AG09309 (cell line): ENCODE data around the gene PLEK2.
A peak's percentile ranks its signal among the peaks of the same experiment; 100 is the strongest.

Experiments
- DNase-seq: peaks from one replicate; pipeline ENCODE4 v3.0.0-alpha.2; 2010; ENCODE audit warnings: low read depth
- H3K4me3 ChIP-seq: 2 replicates; pipeline ENCODE4 v1.5.1; 2011; ENCODE audit warnings: mild to moderate bottlenecking, low read depth, low read length, moderate library complexity; ENCODE audit not compliant: control insufficient read depth
- TF ChIP-seq, protein P1 (sequence below): IDR thresholded peaks from 2 replicates; pipeline ENCODE4 v1.5.1; 2011; ENCODE audit warnings: mild to moderate bottlenecking, low read depth, low read length, inconsistent platforms; ENCODE audit not compliant: insufficient read depth, control insufficient read depth; ENCODE audit errors: missing control alignments

PLEK2 gene

DNA sequence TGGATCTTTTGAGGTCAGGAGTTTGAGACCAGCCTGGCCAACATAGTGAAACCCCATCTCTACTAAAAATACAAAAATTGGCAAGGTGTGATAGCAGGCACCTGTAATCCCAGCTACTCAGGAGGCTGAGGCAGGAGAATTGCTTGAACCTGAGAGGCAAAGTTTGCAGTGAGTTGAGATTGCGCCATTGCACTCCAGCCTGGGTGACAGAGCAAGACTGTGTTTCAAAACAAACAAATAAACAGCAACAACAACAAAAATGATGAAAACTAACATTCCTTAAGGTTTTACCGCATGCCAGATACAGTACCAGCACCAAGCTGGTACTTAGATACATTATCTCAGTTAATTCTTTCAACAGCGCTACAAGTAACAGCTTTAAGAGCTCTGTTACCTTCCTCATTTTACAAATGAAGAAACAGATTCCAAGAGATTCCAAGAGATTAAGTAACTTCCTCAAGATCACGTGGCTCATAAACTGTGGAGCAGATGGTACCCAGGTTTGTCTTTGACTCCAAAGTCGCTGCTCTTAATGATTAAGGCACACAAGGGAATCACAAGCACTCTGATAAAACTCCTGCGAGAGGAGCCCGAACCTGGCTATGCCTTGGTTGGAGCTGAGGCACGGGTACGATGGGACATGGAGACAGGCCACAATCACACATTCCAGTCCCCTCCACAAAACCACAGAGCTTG, 17.7 kb upstream of the PLEK2 start:
- H3K4me3 ChIP-seq: no peak overlapping the region
- DNase-seq: no peak
- TF ChIP-seq, protein P1, sequence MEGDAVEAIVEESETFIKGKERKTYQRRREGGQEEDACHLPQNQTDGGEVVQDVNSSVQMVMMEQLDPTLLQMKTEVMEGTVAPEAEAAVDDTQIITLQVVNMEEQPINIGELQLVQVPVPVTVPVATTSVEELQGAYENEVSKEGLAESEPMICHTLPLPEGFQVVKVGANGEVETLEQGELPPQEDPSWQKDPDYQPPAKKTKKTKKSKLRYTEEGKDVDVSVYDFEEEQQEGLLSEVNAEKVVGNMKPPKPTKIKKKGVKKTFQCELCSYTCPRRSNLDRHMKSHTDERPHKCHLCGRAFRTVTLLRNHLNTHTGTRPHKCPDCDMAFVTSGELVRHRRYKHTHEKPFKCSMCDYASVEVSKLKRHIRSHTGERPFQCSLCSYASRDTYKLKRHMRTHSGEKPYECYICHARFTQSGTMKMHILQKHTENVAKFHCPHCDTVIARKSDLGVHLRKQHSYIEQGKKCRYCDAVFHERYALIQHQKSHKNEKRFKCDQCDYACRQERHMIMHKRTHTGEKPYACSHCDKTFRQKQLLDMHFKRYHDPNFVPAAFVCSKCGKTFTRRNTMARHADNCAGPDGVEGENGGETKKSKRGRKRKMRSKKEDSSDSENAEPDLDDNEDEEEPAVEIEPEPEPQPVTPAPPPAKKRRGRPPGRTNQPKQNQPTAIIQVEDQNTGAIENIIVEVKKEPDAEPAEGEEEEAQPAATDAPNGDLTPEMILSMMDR: no peak

- TF ChIP-seq, protein P1: peak; percentile 9
- peak; percentile 27 for DNase-seq
- no peak overlapping the region for H3K4me3 ChIP-seq
Measured at GRCh38 chr14:67428501-67429031, 16.6 kb upstream of the PLEK2 start.

DNA sequence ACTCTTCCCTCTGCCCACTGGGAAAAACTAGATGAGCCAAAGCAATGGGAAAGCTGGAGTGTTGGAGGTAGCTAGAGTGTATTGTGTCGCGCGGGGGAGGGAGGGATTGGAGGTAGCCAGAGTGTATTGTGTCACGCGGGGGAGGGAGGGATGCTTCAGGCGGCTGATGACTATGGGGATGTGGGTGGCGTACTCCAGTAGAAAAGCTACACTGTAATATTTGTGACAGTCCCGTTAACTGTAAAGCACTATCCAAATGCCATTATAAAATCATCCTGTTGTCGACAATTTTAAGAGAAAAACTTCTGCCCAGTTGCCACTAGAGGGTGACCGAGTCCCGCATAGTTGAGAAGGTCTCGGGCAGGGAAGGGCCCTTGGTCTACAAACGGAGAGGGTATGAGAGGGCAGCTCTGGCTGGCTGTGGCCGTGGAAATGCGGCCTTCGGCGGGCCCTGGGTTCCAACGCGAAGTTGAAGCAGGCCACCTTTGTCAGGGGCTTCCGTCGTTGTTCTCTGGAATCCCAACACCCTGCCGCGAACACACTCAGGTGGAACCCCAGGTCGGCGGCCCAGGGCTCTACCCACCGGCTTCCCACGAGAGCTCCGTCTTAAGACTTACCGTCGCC, 15.1 kb upstream of the PLEK2 start:
- DNase-seq: peak; percentile 39
- H3K4me3 ChIP-seq: no peak overlapping the region
- TF ChIP-seq, protein P1: peak; percentile 87

- no peak for DNase-seq
- TF ChIP-seq, protein P1: no peak
- no peak overlapping the region for H3K4me3 ChIP-seq
Measured at GRCh38 chr14:67426161-67426560, 14.2 kb upstream of the PLEK2 start.

- TF ChIP-seq, protein P1: no peak
- DNase-seq: no peak
- no peak overlapping the region for H3K4me3 ChIP-seq
Measured at GRCh38 chr14:67425608-67426007, 13.6 kb upstream of the PLEK2 start.

DNA sequence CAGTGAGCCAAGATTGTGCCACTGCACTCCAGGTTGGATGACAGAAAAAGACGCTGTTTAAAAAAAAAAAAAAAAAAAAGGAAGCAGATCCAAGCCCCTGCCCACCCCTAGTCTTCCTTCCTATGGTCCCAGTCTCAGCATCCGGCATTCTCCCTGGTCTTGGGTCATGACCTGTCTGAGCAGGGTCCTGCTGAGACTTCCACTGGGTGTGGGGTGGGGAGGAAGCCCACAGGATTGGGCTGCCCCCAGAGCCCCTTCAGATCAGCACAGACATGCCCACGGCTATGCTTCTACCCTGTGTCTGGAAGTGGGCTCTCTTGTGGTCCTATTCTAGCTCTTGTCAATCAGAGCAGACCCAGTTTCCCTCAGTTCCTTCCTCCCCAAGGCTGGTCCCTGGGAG, 12.6 kb upstream of the PLEK2 start:
- TF ChIP-seq, protein P1: no peak
- no peak for DNase-seq
- H3K4me3 ChIP-seq: no peak overlapping the region
